Measurements from ENCODE around the gene ARL6IP4.

- TF ChIP-seq CTCF (IDR thresholded peaks at IDR 0.05) (no peak), EZH2 (IDR thresholded peaks at IDR 0.05) (no peak), EZH2phosphoT487 (IDR thresholded peaks at IDR 0.05) (no peak)
Observed at GRCh38 chr12:122956035-122956434, 24.4 kb upstream of the ARL6IP4 start.

Measured in neural progenitor cell (in vitro differentiated cells).